ENCODE data around the gene TOP1.

The TOP1 gene

GRCh38 chr20:41148942-41149341, 120.3 kb downstream of the TOP1 start:
- DNase-seq: no peak

- no peak for DNase-seq
Observed at GRCh38 chr20:41150664-41151063, 122.0 kb downstream of the TOP1 start.

GRCh38 chr20:41151134-41151869, 122.7 kb downstream of the TOP1 start:
- no peak for DNase-seq

GRCh38 chr20:41152108-41152757, 123.6 kb downstream of the TOP1 start:
- no peak for DNase-seq

GRCh38 chr20:41154436-41155176, 126.0 kb downstream of the TOP1 start:
- no peak for DNase-seq

GRCh38 chr20:41155261-41155660, 126.6 kb downstream of the TOP1 start:
- DNase-seq: no peak

GRCh38 chr20:41158082-41158625, 129.5 kb downstream of the TOP1 start:
- no peak for DNase-seq

GRCh38 chr20:41159547-41159946, 130.9 kb downstream of the TOP1 start:
- no peak for DNase-seq

GRCh38 chr20:41160686-41161085, 132.1 kb downstream of the TOP1 start:
- no peak for DNase-seq

GRCh38 chr20:41161886-41162285, 133.3 kb downstream of the TOP1 start:
- no peak for DNase-seq

GRCh38 chr20:41162396-41162795, 133.8 kb downstream of the TOP1 start:
- DNase-seq: no peak

- DNase-seq: no peak
Observed at GRCh38 chr20:41163821-41164220, 135.2 kb downstream of the TOP1 start.

- DNase-seq: no peak
Observed at GRCh38 chr20:41165001-41165882, 136.6 kb downstream of the TOP1 start.

- no peak for DNase-seq
Observed at GRCh38 chr20:41166201-41167117, 137.8 kb downstream of the TOP1 start.

GRCh38 chr20:41167118-41167470, 138.5 kb downstream of the TOP1 start:
- DNase-seq: no peak

- no peak for DNase-seq
Observed at GRCh38 chr20:41167481-41168253, 139.0 kb downstream of the TOP1 start.

GRCh38 chr20:41168281-41169161, 139.9 kb downstream of the TOP1 start:
- no peak for DNase-seq

- DNase-seq: no peak
Observed at GRCh38 chr20:41169162-41169690, 140.6 kb downstream of the TOP1 start.

- DNase-seq: no peak
Observed at GRCh38 chr20:41169791-41170351, 141.2 kb downstream of the TOP1 start.

Measured in COR-L47 (cell line).